Endothelial cell of umbilical vein (primary cell): ENCODE measurements around the gene SFT2D1.
A peak's percentile ranks its signal among the peaks of the same experiment; 100 is the strongest.

Experiments used
- EZH2 ChIP-seq: IDR thresholded peaks from 2 replicates; pipeline ENCODE4 v1.6.1; 2012; ENCODE audit warnings: borderline replicate concordance, low read depth, mild to moderate bottlenecking, moderate library complexity, low read length, inconsistent platforms; ENCODE audit not compliant: severe bottlenecking
- MYC ChIP-seq: IDR thresholded peaks from one replicate; pipeline ENCODE4 v1.6.1; 2011; ENCODE audit warnings: mild to moderate bottlenecking, low read depth, low read length
- POLR2A ChIP-seq: IDR thresholded peaks from 2 replicates; pipeline ENCODE4 v1.6.1; 2012; ENCODE audit warnings: low read depth, mild to moderate bottlenecking, control low read depth, low read length
- POLR2AphosphoS5 ChIP-seq: IDR thresholded peaks from 2 replicates; pipeline ENCODE4 v1.6.1; 2012; ENCODE audit warnings: low read depth, mild to moderate bottlenecking, control low read depth, low read length, moderate library complexity; ENCODE audit not compliant: insufficient read depth
- TF ChIP-seq, protein P1 (sequence below), 2 donors: IDR thresholded peaks; 1 replicate in 1 of 2; 2 replicates in 1 of 2; pipeline ENCODE4 v1.5.1; 2011; ENCODE audit warnings: low read length in 2 of 2, mild to moderate bottlenecking in 2 of 2, moderate library complexity in 2 of 2, control low read depth in 1 of 2, inconsistent platforms in 1 of 2, low read depth in 1 of 2; ENCODE audit not compliant: insufficient read depth in 1 of 2; ENCODE audit errors: extremely low read depth in 1 of 2

GRCh38 chr6:166382933-166383801, 40.8 kb upstream of the SFT2D1 start, which contains the start of gene MPC1:
- TF ChIP-seq, protein P1, sequence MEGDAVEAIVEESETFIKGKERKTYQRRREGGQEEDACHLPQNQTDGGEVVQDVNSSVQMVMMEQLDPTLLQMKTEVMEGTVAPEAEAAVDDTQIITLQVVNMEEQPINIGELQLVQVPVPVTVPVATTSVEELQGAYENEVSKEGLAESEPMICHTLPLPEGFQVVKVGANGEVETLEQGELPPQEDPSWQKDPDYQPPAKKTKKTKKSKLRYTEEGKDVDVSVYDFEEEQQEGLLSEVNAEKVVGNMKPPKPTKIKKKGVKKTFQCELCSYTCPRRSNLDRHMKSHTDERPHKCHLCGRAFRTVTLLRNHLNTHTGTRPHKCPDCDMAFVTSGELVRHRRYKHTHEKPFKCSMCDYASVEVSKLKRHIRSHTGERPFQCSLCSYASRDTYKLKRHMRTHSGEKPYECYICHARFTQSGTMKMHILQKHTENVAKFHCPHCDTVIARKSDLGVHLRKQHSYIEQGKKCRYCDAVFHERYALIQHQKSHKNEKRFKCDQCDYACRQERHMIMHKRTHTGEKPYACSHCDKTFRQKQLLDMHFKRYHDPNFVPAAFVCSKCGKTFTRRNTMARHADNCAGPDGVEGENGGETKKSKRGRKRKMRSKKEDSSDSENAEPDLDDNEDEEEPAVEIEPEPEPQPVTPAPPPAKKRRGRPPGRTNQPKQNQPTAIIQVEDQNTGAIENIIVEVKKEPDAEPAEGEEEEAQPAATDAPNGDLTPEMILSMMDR (IDR thresholded peaks at IDR 0.05; ENCODE audit: extremely low read depth in 1 of 2, insufficient read depth in 1 of 2, low read depth in 1 of 2, low read length in 2 of 2): no peak
- TF ChIP-seq POLR2AphosphoS5 (peak; percentile 26), EZH2 (no peak), MYC (no peak), POLR2A (peak; percentile 16)
